ENCODE measurements around the gene LRG1.
A peak's percentile ranks its signal among the peaks of the same experiment; 100 is the strongest.

The LRG1 gene

GRCh38 chr19:4502282-4503131 is 37.3 kb downstream of the LRG1 start:
- Histone ChIP-seq H3K9ac (ENCODE audit: low read length) (no peak overlapping the region), H3K27me3 (ENCODE audit: control insufficient read depth in 1 of 2, insufficient read depth in 2 of 2, low read length in 2 of 2) (no peaks in the 10 kb centered on the region), H3K4me1 (ENCODE audit: insufficient read depth, low read length) (peaks cover 14% of the 10 kb centered on the region), H3K36me3 (ENCODE audit: insufficient read depth, low read length) (peaks cover 55% of the 10 kb centered on the region), H3K4me3 (ENCODE audit: low read depth in 1 of 2, low read length in 2 of 2) (no peak overlapping the region), H3K9me3 (ENCODE audit: low read length) (no peaks in the 10 kb centered on the region), H3K27ac (ENCODE audit: low read depth, low read length) (peak overlapping the region; percentile 23)

GRCh38 chr19:4501691-4502090 is 38.1 kb downstream of the LRG1 start:
- H3K9ac ChIP-seq (ENCODE audit: low read length), result no peak overlapping the region
- no peak overlapping the region for H3K27ac ChIP-seq (ENCODE audit: low read depth, low read length)
- peaks cover 8% of the 10 kb centered on the region for H3K4me1 ChIP-seq (ENCODE audit: insufficient read depth, low read length)
- no peak overlapping the region for H3K4me3 ChIP-seq (ENCODE audit: low read depth in 1 of 2, low read length in 2 of 2)
- H3K36me3 ChIP-seq (ENCODE audit: insufficient read depth, low read length), result peaks cover 51% of the 10 kb centered on the region
- H3K27me3 ChIP-seq (ENCODE audit: control insufficient read depth in 1 of 2, insufficient read depth in 2 of 2, low read length in 2 of 2), result no peaks in the 10 kb centered on the region
- no peaks in the 10 kb centered on the region for H3K9me3 ChIP-seq (ENCODE audit: low read length)

GRCh38 chr19:4500841-4501591 is 38.8 kb downstream of the LRG1 start:
- Histone ChIP-seq H3K27me3 (ENCODE audit: control insufficient read depth in 1 of 2, insufficient read depth in 2 of 2, low read length in 2 of 2) (no peaks in the 10 kb centered on the region), H3K4me3 (ENCODE audit: low read depth in 1 of 2, low read length in 2 of 2) (no peak overlapping the region), H3K36me3 (ENCODE audit: insufficient read depth, low read length) (peaks cover 49% of the 10 kb centered on the region), H3K9me3 (ENCODE audit: low read length) (no peaks in the 10 kb centered on the region), H3K9ac (ENCODE audit: low read length) (no peak overlapping the region), H3K4me1 (ENCODE audit: insufficient read depth, low read length) (peaks cover 5% of the 10 kb centered on the region), H3K27ac (ENCODE audit: low read depth, low read length) (no peak overlapping the region)

- Histone ChIP-seq H3K27me3 (ENCODE audit: control insufficient read depth in 1 of 2, insufficient read depth in 2 of 2, low read length in 2 of 2) (no peaks in the 10 kb centered on the region), H3K4me1 (ENCODE audit: insufficient read depth, low read length) (peaks cover 4% of the 10 kb centered on the region), H3K9ac (ENCODE audit: low read length) (no peak overlapping the region), H3K27ac (ENCODE audit: low read depth, low read length) (no peak overlapping the region), H3K9me3 (ENCODE audit: low read length) (no peaks in the 10 kb centered on the region), H3K36me3 (ENCODE audit: insufficient read depth, low read length) (peaks cover 38% of the 10 kb centered on the region), H3K4me3 (ENCODE audit: low read depth in 1 of 2, low read length in 2 of 2) (no peak overlapping the region)
Measured at GRCh38 chr19:4499855-4500254, 40.0 kb downstream of the LRG1 start.

- Histone ChIP-seq H3K27ac (ENCODE audit: low read depth, low read length) (no peak overlapping the region), H3K27me3 (ENCODE audit: control insufficient read depth in 1 of 2, insufficient read depth in 2 of 2, low read length in 2 of 2) (no peaks in the 10 kb centered on the region), H3K4me3 (ENCODE audit: low read depth in 1 of 2, low read length in 2 of 2) (no peak overlapping the region), H3K4me1 (ENCODE audit: insufficient read depth, low read length) (no peaks in the 10 kb centered on the region), H3K9ac (ENCODE audit: low read length) (no peak overlapping the region), H3K36me3 (ENCODE audit: insufficient read depth, low read length) (peaks cover 39% of the 10 kb centered on the region), H3K9me3 (ENCODE audit: low read length) (no peaks in the 10 kb centered on the region)
Measured at GRCh38 chr19:4499318-4499717, 40.5 kb downstream of the LRG1 start.

- H3K27me3 ChIP-seq (ENCODE audit: control insufficient read depth in 1 of 2, insufficient read depth in 2 of 2, low read length in 2 of 2), result no peaks in the 10 kb centered on the region
- peaks cover 45% of the 10 kb centered on the region for H3K36me3 ChIP-seq (ENCODE audit: insufficient read depth, low read length)
- no peak overlapping the region for H3K4me3 ChIP-seq (ENCODE audit: low read depth in 1 of 2, low read length in 2 of 2)
- H3K9ac ChIP-seq (ENCODE audit: low read length), result no peak overlapping the region
- H3K9me3 ChIP-seq (ENCODE audit: low read length), result no peaks in the 10 kb centered on the region
- H3K27ac ChIP-seq (ENCODE audit: low read depth, low read length), result no peak overlapping the region
- no peaks in the 10 kb centered on the region for H3K4me1 ChIP-seq (ENCODE audit: insufficient read depth, low read length)
Measured at GRCh38 chr19:4498694-4499093, 41.1 kb downstream of the LRG1 start.

- H3K9ac ChIP-seq (ENCODE audit: low read length), result no peak overlapping the region
Measured at GRCh38 chr19:4497770-4498389, 42.0 kb downstream of the LRG1 start.

GRCh38 chr19:4496304-4496703 is 43.5 kb downstream of the LRG1 start:
- Histone ChIP-seq H3K9ac (ENCODE audit: low read length) (no peak overlapping the region), H3K9me3 (ENCODE audit: low read length) (no peaks in the 10 kb centered on the region), H3K4me1 (ENCODE audit: insufficient read depth, low read length) (no peaks in the 10 kb centered on the region), H3K27ac (ENCODE audit: low read depth, low read length) (no peak overlapping the region), H3K27me3 (ENCODE audit: control insufficient read depth in 1 of 2, insufficient read depth in 2 of 2, low read length in 2 of 2) (no peaks in the 10 kb centered on the region), H3K4me3 (ENCODE audit: low read depth in 1 of 2, low read length in 2 of 2) (no peak overlapping the region), H3K36me3 (ENCODE audit: insufficient read depth, low read length) (peaks cover 63% of the 10 kb centered on the region)

More at GRCh38 chr19:4497770-4498389, 42.0 kb downstream of the LRG1 start:
- H3K9me3 ChIP-seq (ENCODE audit: low read length), result no peaks in the 10 kb centered on the region
- H3K27me3 ChIP-seq (ENCODE audit: control insufficient read depth in 1 of 2, insufficient read depth in 2 of 2, low read length in 2 of 2), result no peaks in the 10 kb centered on the region
- no peaks in the 10 kb centered on the region for H3K4me1 ChIP-seq (ENCODE audit: insufficient read depth, low read length)
- no peak overlapping the region for H3K27ac ChIP-seq (ENCODE audit: low read depth, low read length)
- no peak overlapping the region for H3K4me3 ChIP-seq (ENCODE audit: low read depth in 1 of 2, low read length in 2 of 2)
- peaks cover 53% of the 10 kb centered on the region for H3K36me3 ChIP-seq (ENCODE audit: insufficient read depth, low read length)

GRCh38 chr19:4495471-4495870 is 44.4 kb downstream of the LRG1 start:
- Histone ChIP-seq H3K27me3 (ENCODE audit: control insufficient read depth in 1 of 2, insufficient read depth in 2 of 2, low read length in 2 of 2) (no peaks in the 10 kb centered on the region), H3K4me1 (ENCODE audit: insufficient read depth, low read length) (no peaks in the 10 kb centered on the region), H3K4me3 (ENCODE audit: low read depth in 1 of 2, low read length in 2 of 2) (no peak overlapping the region), H3K27ac (ENCODE audit: low read depth, low read length) (no peak overlapping the region), H3K9ac (ENCODE audit: low read length) (no peak overlapping the region), H3K36me3 (ENCODE audit: insufficient read depth, low read length) (peaks cover 60% of the 10 kb centered on the region), H3K9me3 (ENCODE audit: low read length) (no peaks in the 10 kb centered on the region)

GRCh38 chr19:4494691-4495064 is 45.2 kb downstream of the LRG1 start:
- H3K27ac ChIP-seq (ENCODE audit: low read depth, low read length), result no peak overlapping the region
- H3K4me1 ChIP-seq (ENCODE audit: insufficient read depth, low read length), result no peaks in the 10 kb centered on the region

GRCh38 chr19:4493929-4494690 is 45.7 kb downstream of the LRG1 start:
- no peak overlapping the region for H3K27ac ChIP-seq (ENCODE audit: low read depth, low read length)
- no peak overlapping the region for H3K9ac ChIP-seq (ENCODE audit: low read length)
- peaks cover 74% of the 10 kb centered on the region for H3K36me3 ChIP-seq (ENCODE audit: insufficient read depth, low read length)
- H3K4me1 ChIP-seq (ENCODE audit: insufficient read depth, low read length), result no peaks in the 10 kb centered on the region
- H3K4me3 ChIP-seq (ENCODE audit: low read depth in 1 of 2, low read length in 2 of 2), result no peak overlapping the region
- H3K9me3 ChIP-seq (ENCODE audit: low read length), result no peaks in the 10 kb centered on the region
- no peaks in the 10 kb centered on the region for H3K27me3 ChIP-seq (ENCODE audit: control insufficient read depth in 1 of 2, insufficient read depth in 2 of 2, low read length in 2 of 2)

More at GRCh38 chr19:4494691-4495064, 45.2 kb downstream of the LRG1 start:
- no peak overlapping the region for H3K9ac ChIP-seq (ENCODE audit: low read length)
- H3K9me3 ChIP-seq (ENCODE audit: low read length), result no peaks in the 10 kb centered on the region
- peaks cover 68% of the 10 kb centered on the region for H3K36me3 ChIP-seq (ENCODE audit: insufficient read depth, low read length)
- H3K27me3 ChIP-seq (ENCODE audit: control insufficient read depth in 1 of 2, insufficient read depth in 2 of 2, low read length in 2 of 2), result no peaks in the 10 kb centered on the region
- no peak overlapping the region for H3K4me3 ChIP-seq (ENCODE audit: low read depth in 1 of 2, low read length in 2 of 2)

All from muscle layer of colon (tissue), 2 donors.